NCI-H1930 (cell line): ENCODE results near the gene PADI2.
"Not testable (repeated sequence)": the region's sequence is repeated elsewhere in the genome, so short reads cannot be mapped to it uniquely, and the experiment has no call there.

Experiments used
- DNase-seq, 2 experiments: peaks; one replicate each; lab custom pipeline; 2025; lab: John Stamatoyannopoulos, UW

PADI2 gene

GRCh38 chr1:17081439-17081838 lies 37.8 kb downstream of the PADI2 start:
- DNase-seq: no peak

GRCh38 chr1:17080880-17081279 lies 38.4 kb downstream of the PADI2 start:
- DNase-seq: no peak

GRCh38 chr1:17080085-17080759 lies 39.0 kb downstream of the PADI2 start:
- no peak for DNase-seq

- DNase-seq: no peak
These were observed 40.0 kb downstream of the PADI2 start for GRCh38 chr1:17078991-17079868.

- no peak for DNase-seq
These were observed 43.6 kb downstream of the PADI2 start for GRCh38 chr1:17075470-17076255.

GRCh38 chr1:17071794-17072193 lies 47.5 kb downstream of the PADI2 start:
- no peak for DNase-seq

- no peak for DNase-seq
These were observed 49.1 kb downstream of the PADI2 start for GRCh38 chr1:17070163-17070525.

GRCh38 chr1:17069452-17070162 lies 49.6 kb downstream of the PADI2 start:
- no peak for DNase-seq

GRCh38 chr1:17068789-17069188 lies 50.5 kb downstream of the PADI2 start:
- DNase-seq: no peak

- no peak for DNase-seq
These were observed 51.6 kb downstream of the PADI2 start for GRCh38 chr1:17067465-17068240.

GRCh38 chr1:17067069-17067426 lies 52.2 kb downstream of the PADI2 start:
- no peak for DNase-seq

- DNase-seq: no peak
These were observed 52.7 kb downstream of the PADI2 start for GRCh38 chr1:17066361-17067068.

GRCh38 chr1:17065666-17066065 lies 53.6 kb downstream of the PADI2 start:
- no peak for DNase-seq

- not testable (repeated sequence) for DNase-seq
These were observed 56.5 kb downstream of the PADI2 start for GRCh38 chr1:17062751-17063150.

GRCh38 chr1:17061892-17062291 lies 57.4 kb downstream of the PADI2 start:
- DNase-seq: no peak

- no peak for DNase-seq
These were observed 57.8 kb downstream of the PADI2 start for GRCh38 chr1:17061486-17061885.

GRCh38 chr1:17060306-17060749 lies 58.9 kb downstream of the PADI2 start:
- no peak for DNase-seq

- DNase-seq: peak; percentile 30 to 63
These were observed 59.6 kb downstream of the PADI2 start for GRCh38 chr1:17059391-17060305.

GRCh38 chr1:17056551-17056950 lies 62.7 kb downstream of the PADI2 start:
- DNase-seq: no peak
